Natural killer cell (primary cell): ENCODE measurements around the gene AHSG. TPM values are rescaled to one million over a fixed set of nuclear protein-coding genes. Genes with fewer than 3 reads are reported as not detected.

ENCODE experiments used
- ATAC-seq, 3 donors: fragments of 150-1000 bp in 2 of 3; fragments of 200-7000 bp in 1 of 3; cut with Tn5 transposase; 1 replicate in 1 of 3; 2 replicates in 2 of 3; pipeline ENCODE4 v1.10.0; 2021; ENCODE audit warnings: mild to moderate bottlenecking in 2 of 3, moderate library complexity in 2 of 3
- DNase-seq, 2 donors: peaks; one replicate each; pipeline versions ENCODE4 v3.0.0 to v3.0.0-alpha.2; 2013 to 2021; ENCODE audit warnings: mixed read lengths in 1 of 2
- H3K27ac ChIP-seq: one replicate; pipeline ENCODE4 v1.5.1; 2013; ENCODE audit warnings: mild to moderate bottlenecking, low read length
- H3K27me3 ChIP-seq: one replicate; pipeline ENCODE4 v1.6.1; 2013; ENCODE audit warnings: low read length; ENCODE audit not compliant: control insufficient read depth, insufficient read depth
- H3K36me3 ChIP-seq: one replicate; pipeline ENCODE4 v1.6.1; 2013; ENCODE audit warnings: low read length; ENCODE audit not compliant: control insufficient read depth, insufficient read depth
- H3K4me1 ChIP-seq: one replicate; pipeline ENCODE4 v1.6.1; 2013; ENCODE audit warnings: low read length; ENCODE audit not compliant: control insufficient read depth, insufficient read depth
- H3K4me3 ChIP-seq: one replicate; pipeline ENCODE4 v1.5.1; 2013; ENCODE audit warnings: low read length
- H3K9me3 ChIP-seq: one replicate; pipeline ENCODE4 v1.6.1; 2013; ENCODE audit warnings: low read length; ENCODE audit not compliant: control insufficient read depth, insufficient read depth
- H3K27ac Mint-ChIP-seq, 2 donors: one replicate each; pipeline ENCODE4 v1.8.0; 2022; ENCODE audit warnings: mild to moderate bottlenecking in 2 of 2, mixed read lengths in 2 of 2, moderate library complexity in 1 of 2
- H3K27me3 Mint-ChIP-seq, 2 donors: one replicate each; pipeline ENCODE4 v1.8.0; 2022; ENCODE audit warnings: low read depth in 2 of 2, mixed read lengths in 2 of 2
- H3K36me3 Mint-ChIP-seq: one replicate; pipeline ENCODE4 v1.8.0; 2022; ENCODE audit warnings: mixed read lengths
- H3K4me1 Mint-ChIP-seq, 2 donors: one replicate each; pipeline ENCODE4 v1.8.0; 2022; ENCODE audit warnings: mixed read lengths in 2 of 2
- H3K4me3 Mint-ChIP-seq: one replicate; pipeline ENCODE4 v1.8.0; 2022; ENCODE audit warnings: mild to moderate bottlenecking, moderate library complexity, mixed read lengths
- H3K9me3 Mint-ChIP-seq, 2 donors: one replicate each; pipeline ENCODE4 v1.8.0; 2022; ENCODE audit warnings: mixed read lengths in 2 of 2
- WGBS: methylation state at CpG from one replicate; pipeline ENCODE4 v1.1.7; 2013; ENCODE audit warnings: missing lambda C conversion rate; ENCODE audit not compliant: insufficient coverage; 5-methylcytosine and 5-hydroxymethylcytosine counted together
- intact Hi-C: fragments of 100-400 bp; cut with micrococcal nuclease; formaldehyde crosslinking; loops from one replicate; pipeline ENCODE4 v1.14.2; 2022
- total RNA-seq, 4 donors: library from RNA; stranded (reverse); fragments of 120-200 nt in 1 of 4; gene quantifications; one replicate each; pipeline versions ENCODE4 v1.2.3 to v1.2.4, GENCODE V29; 2013 to 2022
- TF ChIP-seq, protein P1 (sequence below): fragments of 200-600 bp; IDR thresholded peaks from one replicate; pipeline ENCODE4 v1.8.0; 2022; ENCODE audit warnings: antibody characterized with exemption

Gene AHSG
- total RNA-seq, 3 donors from 2014 or later (not counting 1 experiment from before 2014, with no cell fraction given), result not detected

DNA sequence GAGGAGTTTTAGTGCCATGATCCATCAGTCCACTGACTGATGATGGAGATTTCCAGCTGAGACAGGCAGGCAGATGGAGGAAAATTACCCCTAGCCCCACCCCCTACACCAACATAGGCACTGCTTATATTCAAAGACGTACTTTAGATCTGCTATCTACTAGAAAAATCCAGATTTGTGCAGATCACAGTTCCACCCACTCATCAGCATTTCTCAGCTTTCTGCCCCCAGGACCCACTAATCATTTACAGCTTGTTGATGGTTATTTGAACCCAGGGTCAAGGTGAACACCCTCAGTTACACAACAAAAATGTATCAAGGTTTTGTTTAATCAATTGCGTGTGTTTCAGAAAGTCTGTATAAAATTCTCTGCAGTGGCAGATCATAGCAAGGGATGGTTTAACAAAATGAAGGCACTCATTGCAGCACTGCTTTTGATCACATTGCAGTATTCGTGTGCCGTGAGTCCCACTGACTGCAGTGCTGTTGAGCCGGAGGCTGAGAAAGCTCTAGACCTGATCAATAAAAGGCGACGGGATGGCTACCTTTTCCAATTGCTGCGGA lies 52.8 kb downstream of the AHSG start, which contains the start of gene HRG:
Gene HRG (plus strand): TSS at position 390 of the 564 bp plus-strand sequence. CDS start 18 bp downstream, at position 408.
- no peaks in the 10 kb centered on the region for H3K9me3 ChIP-seq
- no peaks in the 10 kb centered on the region for H3K36me3 ChIP-seq
- intact Hi-C loops, result no loop called here
- Mint-ChIP-seq H3K4me3 (no peak within 1 kb of the TSS), H3K27ac (no peak within 1 kb of the TSS), H3K27me3 (peaks cover 23 to 43% of the 10 kb centered on the region in 2 donors), H3K36me3 (no peaks in the 10 kb centered on the region), H3K9me3 (no peaks in the 10 kb centered on the region), H3K4me1 (peaks cover 0 to 5% of the 10 kb centered on the region in 2 donors)
- no peaks in the 10 kb centered on the region for H3K27me3 ChIP-seq
- TF ChIP-seq, protein P1, sequence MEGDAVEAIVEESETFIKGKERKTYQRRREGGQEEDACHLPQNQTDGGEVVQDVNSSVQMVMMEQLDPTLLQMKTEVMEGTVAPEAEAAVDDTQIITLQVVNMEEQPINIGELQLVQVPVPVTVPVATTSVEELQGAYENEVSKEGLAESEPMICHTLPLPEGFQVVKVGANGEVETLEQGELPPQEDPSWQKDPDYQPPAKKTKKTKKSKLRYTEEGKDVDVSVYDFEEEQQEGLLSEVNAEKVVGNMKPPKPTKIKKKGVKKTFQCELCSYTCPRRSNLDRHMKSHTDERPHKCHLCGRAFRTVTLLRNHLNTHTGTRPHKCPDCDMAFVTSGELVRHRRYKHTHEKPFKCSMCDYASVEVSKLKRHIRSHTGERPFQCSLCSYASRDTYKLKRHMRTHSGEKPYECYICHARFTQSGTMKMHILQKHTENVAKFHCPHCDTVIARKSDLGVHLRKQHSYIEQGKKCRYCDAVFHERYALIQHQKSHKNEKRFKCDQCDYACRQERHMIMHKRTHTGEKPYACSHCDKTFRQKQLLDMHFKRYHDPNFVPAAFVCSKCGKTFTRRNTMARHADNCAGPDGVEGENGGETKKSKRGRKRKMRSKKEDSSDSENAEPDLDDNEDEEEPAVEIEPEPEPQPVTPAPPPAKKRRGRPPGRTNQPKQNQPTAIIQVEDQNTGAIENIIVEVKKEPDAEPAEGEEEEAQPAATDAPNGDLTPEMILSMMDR, result no peak
- ATAC-seq, result no peak
- no peak for DNase-seq
- H3K4me3 ChIP-seq, result no peak within 1 kb of the TSS
- 93% methylated on average over 8 of the region's 8 CpGs for whole genome bisulfite sequencing
- no peak within 1 kb of the TSS for H3K27ac ChIP-seq
- H3K4me1 ChIP-seq, result no peaks in the 10 kb centered on the region

DNA sequence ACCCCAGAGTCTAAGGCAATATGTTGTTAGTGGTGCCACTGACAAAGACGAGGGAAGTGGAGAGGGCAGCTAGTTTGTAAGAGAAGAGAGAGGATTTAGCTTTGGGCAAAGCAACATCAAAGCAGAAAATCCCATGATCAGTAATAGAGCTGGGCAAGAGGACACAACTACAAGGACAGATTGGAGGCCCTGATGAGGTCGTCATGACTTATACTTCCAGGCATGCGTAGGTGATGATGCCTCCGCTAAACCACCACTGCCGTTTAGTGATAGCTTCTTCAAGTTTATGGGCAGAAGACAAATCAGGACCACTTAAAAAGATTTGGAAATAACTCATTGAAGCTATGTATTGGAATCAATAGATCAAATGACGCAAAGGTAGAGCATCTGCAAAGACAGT lies 55.6 kb downstream of the AHSG start:
- no peak for ATAC-seq

DNA sequence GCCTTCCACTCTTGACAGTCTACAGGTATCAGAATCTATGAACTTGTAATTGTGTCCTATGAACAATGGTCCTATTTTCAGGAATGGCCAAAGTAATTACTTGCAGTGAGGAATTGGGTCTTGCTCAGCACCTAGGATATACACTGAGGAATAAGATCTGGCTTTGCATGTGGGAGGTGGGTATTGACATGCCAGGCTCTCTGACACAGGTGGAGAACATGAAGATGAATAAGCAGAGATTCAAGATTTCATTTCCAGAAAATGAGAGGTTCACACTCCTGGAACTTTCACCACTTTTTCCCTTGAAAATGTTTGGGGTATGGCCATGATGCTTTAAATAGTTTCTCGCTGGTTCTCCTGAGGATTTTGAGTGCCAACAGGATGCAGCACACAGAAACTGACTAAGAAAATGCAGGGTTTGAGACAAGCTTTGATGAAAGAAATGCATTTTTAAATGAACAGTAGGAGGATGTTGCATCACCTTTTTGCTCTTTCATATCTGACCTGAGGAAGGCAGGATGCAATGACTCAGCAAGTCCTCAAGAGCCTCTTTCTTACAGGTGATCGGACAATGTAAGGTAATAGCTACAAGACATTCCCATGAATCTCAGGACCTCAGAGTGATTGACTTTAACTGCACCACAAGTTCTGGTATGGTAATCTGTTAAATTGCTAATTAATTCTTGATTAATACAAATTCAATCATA lies 56.7 kb downstream of the AHSG start:
- intact Hi-C loops, result no loop called here
- no peak overlapping the region for H3K4me3 Mint-ChIP-seq
- TF ChIP-seq, protein P1, result no peak

More for the DNA sequence above, 55.6 kb downstream of the AHSG start:
- Mint-ChIP-seq H3K27ac (no peak overlapping the region), H3K4me1 (peaks cover 0 to 4% of the 10 kb centered on the region in 2 donors), H3K27me3 (peaks cover 31 to 58% of the 10 kb centered on the region in 2 donors), H3K9me3 (no peaks in the 10 kb centered on the region), H3K4me3 (no peak overlapping the region), H3K36me3 (no peaks in the 10 kb centered on the region)
- no peaks in the 10 kb centered on the region for H3K27me3 ChIP-seq
- TF ChIP-seq, protein P1, result no peak
- no peaks in the 10 kb centered on the region for H3K4me1 ChIP-seq
- H3K9me3 ChIP-seq, result no peaks in the 10 kb centered on the region
- intact Hi-C loops, result no loop called here
- no peak for DNase-seq
- 75% methylated on average over 5 of the region's 6 CpGs for WGBS
- H3K36me3 ChIP-seq, result no peaks in the 10 kb centered on the region
- no peak overlapping the region for H3K27ac ChIP-seq
- no peak overlapping the region for H3K4me3 ChIP-seq

More for the DNA sequence above, 56.7 kb downstream of the AHSG start:
- H3K27ac ChIP-seq, result no peak overlapping the region
- 85% methylated on average over 2 of the region's 2 CpGs for WGBS
- no peaks in the 10 kb centered on the region for H3K9me3 ChIP-seq
- H3K27me3 ChIP-seq, result no peaks in the 10 kb centered on the region
- H3K9me3 Mint-ChIP-seq, result no peaks in the 10 kb centered on the region
- H3K27ac Mint-ChIP-seq, result no peak overlapping the region
- no peaks in the 10 kb centered on the region for H3K36me3 ChIP-seq
- H3K4me3 ChIP-seq, result no peak overlapping the region
- H3K4me1 ChIP-seq, result no peaks in the 10 kb centered on the region
- H3K36me3 Mint-ChIP-seq, result no peaks in the 10 kb centered on the region
- H3K4me1 Mint-ChIP-seq, result no peaks in the 10 kb centered on the region
- DNase-seq, result no peak
- no peak for ATAC-seq
- H3K27me3 Mint-ChIP-seq, result peaks cover 27 to 56% of the 10 kb centered on the region in 2 donors
